ENCODE data around the gene RPN2.

- TF ChIP-seq MYC (IDR thresholded peaks at IDR 0.05; ENCODE audit: low read depth, low read length) (no peak), CTCF (IDR thresholded peaks at IDR 0.05; ENCODE audit: extremely low read depth in 1 of 2, insufficient read depth in 1 of 2, low read depth in 1 of 2, low read length in 2 of 2) (no peak)
Measured at GRCh38 chr20:37242503-37242902, 63.4 kb downstream of the RPN2 start.
